B cell (primary cell): Measurements from ENCODE around the gene EFCAB14. TPM values are rescaled to one million over a fixed set of nuclear protein-coding genes. Genes with fewer than 3 reads are reported as not detected.

ENCODE experiments used
- ATAC-seq: fragments of 200-7000 bp; cut with Tn5 transposase; one replicate; pipeline ENCODE4 v1.10.0; 2021; ENCODE audit warnings: low read depth, mild to moderate bottlenecking, moderate number of reproducible peaks, moderate library complexity
- CTCF ChIA-PET: fragments of 350-600 bp; sonication (Branson Sonifier 250); formaldehyde crosslinking; loops from one replicate; lab custom pipeline; 2021; ENCODE audit warnings: antibody characterized with exemption, inconsistent platforms; lab: Charles Lee
- POLR2A ChIA-PET: fragments of 350-600 bp; sonication (Branson Sonifier 250); formaldehyde crosslinking; loops from one replicate; lab custom pipeline; 2021; ENCODE audit warnings: antibody characterized with exemption; lab: Charles Lee
- DNase-seq: peaks from one replicate; pipeline ENCODE4 v3.0.0; 2013
- H2AFZ ChIP-seq: 2 replicates; pipeline ENCODE4 v1.6.1; 2012; ENCODE audit warnings: mild to moderate bottlenecking, low read depth, low read length; ENCODE audit not compliant: insufficient read depth, poor library complexity, severe bottlenecking
- H3K27ac ChIP-seq, 2 donors: 1 replicate in 1 of 2; 2 replicates in 1 of 2; pipeline ENCODE4 v1.5.1; 2012 to 2013; ENCODE audit warnings: low read length in 2 of 2, mild to moderate bottlenecking in 2 of 2, moderate library complexity in 1 of 2
- H3K27me3 ChIP-seq, 4 experiments: fragments of 200-600 bp in 1 of 4; sonication (generic) in 1 of 4; replicated peaks in 1 of 4; 1 replicate in 2 of 4; 2 replicates in 2 of 4; pipeline versions ENCODE4 v1.6.1 to v1.7.0; 2013 to 2016; ENCODE audit warnings: low read length in 3 of 4, mild to moderate bottlenecking in 2 of 4, mixed read lengths in 1 of 4, moderate library complexity in 1 of 4; ENCODE audit not compliant: insufficient read depth in 4 of 4, control insufficient read depth in 3 of 4; ENCODE audit errors: control extremely low read depth in 1 of 4
- H3K36me3 ChIP-seq, 2 experiments: replicated peaks in 1 of 2; 1 replicate in 1 of 2; 2 replicates in 1 of 2; pipeline versions ENCODE4 v1.6.1 to v1.7.1; 2013; ENCODE audit warnings: low read length in 1 of 2; ENCODE audit not compliant: insufficient read depth in 2 of 2, control insufficient read depth in 1 of 2; ENCODE audit errors: control extremely low read depth in 1 of 2, extremely low read depth in 1 of 2
- H3K4me1 ChIP-seq, 2 donors: fragments of 200-600 bp in 1 of 2; sonication (generic) in 1 of 2; 1 replicate in 1 of 2; 2 replicates in 1 of 2; pipeline versions ENCODE4 v1.5.1 to v1.6.1; 2013 to 2017; ENCODE audit warnings: low read length in 2 of 2; ENCODE audit not compliant: control insufficient read depth in 2 of 2, insufficient read depth in 2 of 2
- H3K4me2 ChIP-seq: replicated peaks from 2 replicates; pipeline ENCODE3; 2012; ENCODE audit warnings: mild to moderate bottlenecking, low read depth, low read length; ENCODE audit not compliant: poor library complexity, severe bottlenecking
- H3K4me3 ChIP-seq, 5 experiments: fragments of 200-600 bp in 1 of 5; sonication (generic) in 1 of 5; 1 replicate in 3 of 5; 2 replicates in 2 of 5; pipeline versions ENCODE4 v1.5.1 to v1.7.0; 2011 to 2016; ENCODE audit warnings: low read length in 4 of 5, mild to moderate bottlenecking in 4 of 5, low read depth in 2 of 5, control low read depth in 1 of 5, moderate library complexity in 1 of 5; ENCODE audit not compliant: insufficient read depth in 1 of 5; ENCODE audit errors: control extremely low read depth in 1 of 5, extremely low read depth in 1 of 5
- H3K79me2 ChIP-seq: fragments of 200-600 bp; sonication (generic); one replicate; pipeline ENCODE4 v1.6.0; 2016; ENCODE audit warnings: low read length; ENCODE audit not compliant: control insufficient read depth, insufficient read depth
- H3K9ac ChIP-seq: fragments of 200-600 bp; sonication (generic); 2 replicates; pipeline ENCODE4 v1.6.1; 2017; ENCODE audit warnings: mild to moderate bottlenecking, low read length, moderate library complexity
- H3K9me3 ChIP-seq, 3 donors: one replicate each; pipeline versions ENCODE4 v1.6.1 to v1.7.1; 2013; ENCODE audit warnings: low read length in 2 of 3; ENCODE audit not compliant: control insufficient read depth in 2 of 3, insufficient read depth in 1 of 3; ENCODE audit errors: control extremely low read depth in 1 of 3
- H4K20me1 ChIP-seq: 2 replicates; pipeline ENCODE4 v1.6.0; 2012; ENCODE audit warnings: mild to moderate bottlenecking, low read length; ENCODE audit not compliant: insufficient read depth, control insufficient read depth, poor library complexity, severe bottlenecking
- H3K27ac Mint-ChIP-seq: one replicate; pipeline ENCODE4 v1.8.0; 2021; ENCODE audit warnings: mixed read lengths
- H3K27me3 Mint-ChIP-seq: one replicate; pipeline ENCODE4 v1.8.0; 2021; ENCODE audit warnings: mixed read lengths
- H3K4me1 Mint-ChIP-seq: one replicate; pipeline ENCODE4 v1.8.0; 2021; ENCODE audit warnings: mixed read lengths
- H3K4me3 Mint-ChIP-seq: one replicate; pipeline ENCODE4 v1.8.0; 2021; ENCODE audit warnings: mixed read lengths
- H3K9me3 Mint-ChIP-seq: one replicate; pipeline ENCODE4 v1.8.0; 2022; ENCODE audit warnings: mixed read lengths; ENCODE audit not compliant: insufficient read depth
- CTCF ChIP-seq: fragments of 200-600 bp; IDR thresholded peaks from one replicate; pipeline ENCODE4 v1.8.0; 2022; ENCODE audit warnings: antibody characterized with exemption, mild to moderate bottlenecking
- EZH2 ChIP-seq: IDR thresholded peaks from 2 replicates; pipeline ENCODE4 v1.6.1; 2012; ENCODE audit warnings: borderline replicate concordance, low read depth, mild to moderate bottlenecking, moderate library complexity, low read length; ENCODE audit not compliant: insufficient read depth, poor library complexity, severe bottlenecking
- WGBS: methylation state at CpG from one replicate; pipeline ENCODE4 v1.1.5; 2013; ENCODE audit warnings: missing lambda C conversion rate; ENCODE audit not compliant: insufficient coverage; 5-methylcytosine and 5-hydroxymethylcytosine counted together
- intact Hi-C: fragments of 100-400 bp; cut with micrococcal nuclease; formaldehyde crosslinking; loops from one replicate; pipeline ENCODE4 v1.10.0; 2022
- polyA minus RNA-seq: library from RNA; depleted of rRNA, polyadenylated mRNA; stranded (reverse); fragments of >200 nt; gene quantifications from 2 replicates; pipeline ENCODE4 v1.2.3, GENCODE V29; 2012
- polyA plus RNA-seq: library from polyadenylated mRNA; depleted of rRNA; stranded (reverse); fragments of >200 nt; gene quantifications from 2 replicates; pipeline ENCODE4 v1.2.3, GENCODE V29; 2012
- total RNA-seq, 2 donors: library from RNA; stranded (reverse); fragments of 120-200 nt in 1 of 2; gene quantifications; 1 replicate in 1 of 2; 2 replicates in 1 of 2; pipeline versions ENCODE4 v1.2.3 to v1.2.4, GENCODE V29; 2013 to 2022

EFCAB14 gene
- total RNA-seq (90.0 and 98.8 TPM in 2 replicates), polyA plus RNA-seq (20.3 and 22.8 TPM in 2 replicates), polyA minus RNA-seq (59.2 and 62.7 TPM in 2 replicates)
- 121 TPM for total RNA-seq (2013)

GRCh38 chr1:46718727-46719622 lies at the start of gene EFCAB14:
Gene EFCAB14 (minus strand): TSS chr1:46719114. CDS start chr1:46718087, 1,027 bp downstream.
- Histone ChIP-seq H3K4me1 (peaks cover 24 to 25% of the 10 kb centered on the region in 2 donors), H3K36me3 (peaks cover 3 to 22% of the 10 kb centered on the region in 2 experiments), H3K9ac (peak within 1 kb of the TSS; percentile 97), H3K4me3 (peak within 1 kb of the TSS; percentile 84 to 95 (median 87)), H3K27me3 (no peaks in the 10 kb centered on the region), H3K9me3 (no peaks in the 10 kb centered on the region), H3K4me2 (peak within 1 kb of the TSS; percentile 91), H3K79me2 (peaks cover 25% of the 10 kb centered on the region), H3K27ac (peak within 1 kb of the TSS; percentile 48 to 89), H2AFZ (peak within 1 kb of the TSS; percentile 70), H4K20me1 (peaks cover 25% of the 10 kb centered on the region)
- POLR2A ChIA-PET = interaction anchor here (0.5 to 0.9 kb wide), 4 partner anchors 115 to 615 kb away, joined by 3 to 4 read pairs (median 3); partner anchors contain the start of genes CMPK1, LRRC41, MKNK1 and UQCRH
- DNase-seq = peak; percentile 99
- H3K27ac Mint-ChIP-seq = peak within 1 kb of the TSS; percentile 95
- TF ChIP-seq EZH2 (no peak), CTCF (no peak)
- H3K4me1 Mint-ChIP-seq = peaks cover 40% of the 10 kb centered on the region
- peak; percentile 99 for ATAC-seq
- no peaks in the 10 kb centered on the region for H3K9me3 Mint-ChIP-seq
- WGBS = under 1% methylated on average over 79 of the region's 85 CpGs
- no peaks in the 10 kb centered on the region for H3K27me3 Mint-ChIP-seq
- CTCF ChIA-PET = interaction anchor here (2.2 kb wide), 1 partner anchor 115 kb away, joined by 5 read pairs; the partner anchor contains the start of gene MKNK1
- peak within 1 kb of the TSS; percentile 89 for H3K4me3 Mint-ChIP-seq
- intact Hi-C loops = loop anchor here (1.0 to 10.0 kb wide), 7 partner anchors 51 to 1032 kb away; partner anchors contain the start of genes ATPAF1, CMPK1, GPBP1L1 and LRRC41
